ENCODE results near the gene NRARP.

DNA sequence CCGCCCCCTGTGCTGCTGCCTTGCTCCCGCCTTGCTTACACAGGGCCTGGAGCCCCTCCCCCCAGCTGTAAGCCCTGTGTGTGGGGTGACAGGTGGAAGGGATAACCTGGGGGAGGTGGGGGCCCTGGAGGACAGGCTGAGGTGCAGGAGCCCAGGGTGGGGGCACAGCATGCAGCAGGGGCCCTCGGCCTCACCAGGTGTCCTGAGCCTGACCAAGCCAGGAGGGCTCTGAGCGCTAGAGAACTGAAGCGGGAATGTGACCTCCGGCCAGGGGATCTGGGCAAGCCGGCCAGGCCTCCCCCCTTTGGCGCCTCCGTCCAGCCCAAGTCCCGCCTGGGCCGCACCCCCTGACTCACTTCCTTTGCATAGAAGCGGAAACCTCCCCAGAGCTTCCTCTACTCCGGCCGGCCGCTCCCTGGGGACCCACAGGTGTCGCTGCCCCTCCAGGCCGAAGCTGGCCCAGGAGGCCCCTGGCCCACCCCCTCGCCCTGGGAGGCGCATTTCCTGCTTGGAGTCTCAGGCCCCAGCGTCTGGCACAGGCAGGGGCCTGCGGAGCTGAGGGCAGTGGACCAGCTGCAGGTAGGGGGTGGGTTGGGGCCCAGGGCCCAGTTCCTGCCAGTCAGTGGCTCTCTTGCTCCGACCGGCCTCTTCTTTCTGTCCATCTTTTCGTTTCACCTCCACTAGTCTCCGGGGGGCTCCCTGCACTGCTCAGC is 24.6 kb downstream of the NRARP start, which contains the start of gene TOR4A:
- TF ChIP-seq, protein P1, sequence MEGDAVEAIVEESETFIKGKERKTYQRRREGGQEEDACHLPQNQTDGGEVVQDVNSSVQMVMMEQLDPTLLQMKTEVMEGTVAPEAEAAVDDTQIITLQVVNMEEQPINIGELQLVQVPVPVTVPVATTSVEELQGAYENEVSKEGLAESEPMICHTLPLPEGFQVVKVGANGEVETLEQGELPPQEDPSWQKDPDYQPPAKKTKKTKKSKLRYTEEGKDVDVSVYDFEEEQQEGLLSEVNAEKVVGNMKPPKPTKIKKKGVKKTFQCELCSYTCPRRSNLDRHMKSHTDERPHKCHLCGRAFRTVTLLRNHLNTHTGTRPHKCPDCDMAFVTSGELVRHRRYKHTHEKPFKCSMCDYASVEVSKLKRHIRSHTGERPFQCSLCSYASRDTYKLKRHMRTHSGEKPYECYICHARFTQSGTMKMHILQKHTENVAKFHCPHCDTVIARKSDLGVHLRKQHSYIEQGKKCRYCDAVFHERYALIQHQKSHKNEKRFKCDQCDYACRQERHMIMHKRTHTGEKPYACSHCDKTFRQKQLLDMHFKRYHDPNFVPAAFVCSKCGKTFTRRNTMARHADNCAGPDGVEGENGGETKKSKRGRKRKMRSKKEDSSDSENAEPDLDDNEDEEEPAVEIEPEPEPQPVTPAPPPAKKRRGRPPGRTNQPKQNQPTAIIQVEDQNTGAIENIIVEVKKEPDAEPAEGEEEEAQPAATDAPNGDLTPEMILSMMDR (IDR thresholded peaks at IDR 0.05; ENCODE audit: low read length), result no peak
- no peak for TF ChIP-seq EZH2 (IDR thresholded peaks at IDR 0.05; ENCODE audit: borderline replicate concordance, low read length)

Measured in OCI-LY1 (cell line).